K562 (cell line): Measurements from ENCODE around the gene TMTC2. TPM values are rescaled to one million over a fixed set of nuclear protein-coding genes. Genes with fewer than 3 reads are reported as not detected.

Experiments used
- ATAC-seq: fragments of 200-7000 bp; cut with Tn5 transposase; 3 replicates; pipeline ENCODE4 v1.9.1; 2020; ENCODE audit warnings: moderate library complexity
- BruUV-seq: library from RNA; stranded (reverse); fragments of 400-500 nt; replicated peaks from 2 replicates; lab custom pipeline; 2021; lab: Mats Ljungman, UMichigan
- CTCF ChIA-PET: fragments of 300-600 bp; formaldehyde crosslinking; extraction: SDS; loops from one replicate; lab custom pipeline; 2021; ENCODE audit warnings: low intra/inter-chr PET ratio; lab: Yijun Ruan, JAX
- POLR2A ChIA-PET: fragments of 300-600, 350-650 bp; sonication (Branson Sonifier 250); formaldehyde crosslinking; extraction: SDS; loops from one replicate; lab custom pipeline; 2021; ENCODE audit warnings: antibody characterized with exemption, inconsistent platforms; lab: Yijun Ruan, JAX
- DNase-seq, 4 experiments: peaks; one replicate each; pipeline versions ENCODE4 v3.0.0 to v3.0.0-alpha.2; 2011 to 2018; ENCODE audit warnings: low spot score in 3 of 4, mixed read lengths in 3 of 4; ENCODE audit errors: extremely low read depth in 1 of 4
- FAIRE-seq: peaks from 2 replicates; lab custom pipeline; 2011; peaks lifted over from hg19 to GRCh38; lab: Jason Lieb, UNC
- H2AFZ ChIP-seq: 2 replicates; pipeline ENCODE4 v1.6.0; 2011; ENCODE audit warnings: low read depth, low read length, control low read depth, inconsistent platforms
- H3K27ac ChIP-seq: fragments of 200-600 bp; 3 replicates; pipeline ENCODE4 v1.8.0; 2011; ENCODE audit warnings: low read depth, mild to moderate bottlenecking, control low read depth, inconsistent platforms, low read length, moderate library complexity, mixed read lengths; ENCODE audit errors: extremely low read depth
- H3K27me3 ChIP-seq, 2 experiments: fragments of 300-600 bp in 1 of 2; 2 replicates in 1 of 2; 3 replicates in 1 of 2; pipeline versions ENCODE4 v1.6.0 to v1.8.0; 2011; ENCODE audit warnings: inconsistent platforms in 2 of 2, low read length in 2 of 2, mild to moderate bottlenecking in 1 of 2, mixed read lengths in 1 of 2, moderate library complexity in 1 of 2; ENCODE audit not compliant: control insufficient read depth in 2 of 2, insufficient read depth in 2 of 2
- H3K36me3 ChIP-seq: fragments of 300-600 bp; 3 replicates; pipeline ENCODE4 v1.8.0; 2011; ENCODE audit warnings: mild to moderate bottlenecking, low read length, inconsistent platforms; ENCODE audit not compliant: control insufficient read depth, insufficient read depth
- H3K4me1 ChIP-seq, 2 experiments: fragments of 200-600 bp in 1 of 2; replicated peaks in 1 of 2; 2 replicates in 1 of 2; 3 replicates in 1 of 2; pipeline versions ENCODE4 v1.5.1 to v1.8.0; 2011; ENCODE audit warnings: inconsistent platforms in 2 of 2, low read length in 2 of 2, mild to moderate bottlenecking in 1 of 2, mixed read lengths in 1 of 2, moderate library complexity in 1 of 2; ENCODE audit not compliant: control insufficient read depth in 2 of 2, insufficient read depth in 2 of 2
- H3K4me2 ChIP-seq: 2 replicates; pipeline ENCODE4 v1.6.1; 2011; ENCODE audit warnings: low read length, control low read depth, inconsistent platforms, mixed read lengths; ENCODE audit not compliant: insufficient read depth
- H3K4me3 ChIP-seq: fragments of 200-600 bp; sonication (generic), shearing (Covaris generic); 2 replicates; pipeline ENCODE4 v1.5.1; 2016; ENCODE audit warnings: control low read depth, inconsistent platforms
- H3K79me2 ChIP-seq: fragments of 200-600 bp; 3 replicates; pipeline ENCODE4 v1.8.0; 2011; ENCODE audit warnings: low read length, inconsistent platforms; ENCODE audit not compliant: control insufficient read depth, insufficient read depth
- H3K9ac ChIP-seq, 2 experiments: 2 replicates each; pipeline versions ENCODE4 v1.6.0 to v1.6.1; 2011; ENCODE audit warnings: low read depth in 2 of 2, low read length in 2 of 2, control low read depth in 1 of 2, inconsistent platforms in 1 of 2, mild to moderate bottlenecking in 1 of 2, mixed read lengths in 1 of 2; ENCODE audit not compliant: insufficient read depth in 1 of 2
- H3K9me1 ChIP-seq: one replicate; pipeline ENCODE4 v1.6.0; 2011; ENCODE audit warnings: inconsistent platforms, mild to moderate bottlenecking, low read length, moderate library complexity; ENCODE audit not compliant: control insufficient read depth, insufficient read depth
- H3K9me3 ChIP-seq: replicated peaks from 2 replicates; pipeline ENCODE4 v1.5.1; 2011; ENCODE audit warnings: low read depth, low read length, inconsistent platforms; ENCODE audit not compliant: control insufficient read depth, insufficient read depth
- H4K20me1 ChIP-seq: replicated peaks from 2 replicates; pipeline ENCODE4 v1.6.1; 2011; ENCODE audit warnings: low read length, inconsistent platforms, mixed read lengths; ENCODE audit not compliant: control insufficient read depth, insufficient read depth
- ARID1B ChIP-seq: fragments of 450-650 bp; IDR thresholded peaks from 2 replicates; pipeline ENCODE4 v1.6.1; 2016; ENCODE audit warnings: antibody characterized with exemption, mild to moderate bottlenecking, inconsistent platforms
- CC2D1A ChIP-seq: fragments of 450-650 bp; IDR thresholded peaks from 2 replicates; pipeline ENCODE4 v1.6.1; 2017; ENCODE audit warnings: mild to moderate bottlenecking
- CEBPG ChIP-seq, 3 experiments: fragments of 200-800 bp in 1 of 3; sonication (Bioruptor generic) in 1 of 3; sonication (generic) in 1 of 3; formaldehyde crosslinking in 1 of 3; IDR thresholded peaks in 2 of 3; conservative IDR thresholded peaks in 1 of 3; 2 replicates each; pipeline versions ENCODE4 v1.6.1 to v1.8.0; 2016 to 2022; ENCODE audit warnings: missing compliant biosample characterization in 2 of 3, missing genetic modification characterization in 2 of 3, mild to moderate bottlenecking in 1 of 3, missing genetic modification reagents in 1 of 3
- FIP1L1 ChIP-seq: fragments of 200-400 bp; formaldehyde crosslinking; IDR thresholded peaks from 2 replicates; pipeline ENCODE4 v1.6.1; 2018; ENCODE audit warnings: mild to moderate bottlenecking, low read depth, low read length; ENCODE audit not compliant: poor library complexity, severe bottlenecking
- FOSL1 ChIP-seq: fragments of 200-800 bp; sonication (Bioruptor generic); conservative IDR thresholded peaks from 2 replicates; pipeline ENCODE4 v1.6.1; 2016; ENCODE audit warnings: missing genetic modification characterization, missing compliant biosample characterization
- HDAC6 ChIP-seq: IDR thresholded peaks from 2 replicates; pipeline ENCODE4 v1.6.1; 2012; ENCODE audit warnings: low read depth, mild to moderate bottlenecking, control low read depth, inconsistent platforms, low read length, moderate library complexity
- HDAC8 ChIP-seq: fragments of 450-650 bp; IDR thresholded peaks from 2 replicates; pipeline ENCODE4 v1.6.1; 2016; ENCODE audit warnings: mild to moderate bottlenecking, missing genetic modification characterization, moderate library complexity, missing compliant biosample characterization
- LARP7 ChIP-seq: fragments of 450-650 bp; IDR thresholded peaks from 2 replicates; pipeline ENCODE4 v1.6.1; 2016
- PRDM10 ChIP-seq: fragments of 450-650 bp; IDR thresholded peaks from 2 replicates; pipeline ENCODE4 v1.6.1; 2018; ENCODE audit not compliant: partially characterized antibody
- SMAD3 ChIP-seq: fragments of 450-650 bp; formaldehyde crosslinking; conservative IDR thresholded peaks from 2 replicates; pipeline ENCODE4 v1.4.0; 2020; ENCODE audit warnings: mild to moderate bottlenecking
- SRSF7 ChIP-seq: fragments of 200-400 bp; formaldehyde crosslinking; optimal IDR thresholded peaks from 2 replicates; pipeline ENCODE3; 2017; ENCODE audit warnings: mild to moderate bottlenecking, low read depth, low read length
- TCFL5 ChIP-seq: fragments of 250-450 bp; sonication (Bioruptor Pico); conservative IDR thresholded peaks from 2 replicates; pipeline ENCODE4 v1.6.1; 2021; ENCODE audit warnings: mild to moderate bottlenecking, moderate library complexity, matching md5 sums
- ZNF124 ChIP-seq: sonication (generic); formaldehyde crosslinking; IDR thresholded peaks from 2 replicates; pipeline ENCODE4 v1.8.1; 2022; ENCODE audit warnings: missing genetic modification reagents
- ZNF780A ChIP-seq: fragments of 250-450 bp; sonication (Bioruptor Pico); IDR thresholded peaks from 2 replicates; pipeline ENCODE4 v1.5.0; 2021; ENCODE audit warnings: mild to moderate bottlenecking
- WGBS: fragments of 100-300 bp; shearing (Covaris generic); methylation state at CpG from one replicate; pipeline ENCODE4 v1.1.6; 2016; ENCODE audit warnings: low coverage, mixed read lengths; ENCODE audit not compliant: insufficient coverage; ENCODE audit errors: missing lambda C conversion rate; 5-methylcytosine and 5-hydroxymethylcytosine counted together
- in situ Hi-C: fragments of 300-500 bp; cut with MboI; formaldehyde crosslinking; loops from 4 replicates; pipeline ENCODE4 v1.15.0; 2018; ENCODE audit warnings: inconsistent platforms, mixed read lengths
- intact Hi-C: fragments of 100-400 bp; cut with micrococcal nuclease; formaldehyde crosslinking; loops from 2 replicates; pipeline ENCODE4 v1.14.2; 2022
- polyA plus RNA-seq, 8 experiments: library from polyadenylated mRNA; depleted of rRNA in 4 of 8; stranded (reverse) in 5 of 8; unstranded in 3 of 8; fragments of >200 nt; fragmentation: Nextera tagmentation in 2 of 8; fragmentation: Illumina TruSeq in 1 of 8; extraction: Ambion mirVana in 2 of 8; extraction: Trizol in 1 of 8; gene quantifications; 2 replicates each; pipeline versions ENCODE4 v1.2.1 to v1.2.3, GENCODE V29; 2011 to 2014; ENCODE audit warnings: inconsistent platforms in 1 of 8, missing spikeins in 1 of 8
- total RNA-seq, 7 experiments: library from RNA; depleted of rRNA in 6 of 7; stranded (reverse); fragments of >200 nt in 6 of 7; fragmentation: Illumina TruSeq in 2 of 7; extraction: Trizol in 2 of 7; gene quantifications; 2 replicates each; pipeline versions ENCODE4 v1.2.1 to v1.2.3, GENCODE V29; 2011 to 2021; ENCODE audit warnings: low replicate concordance in 1 of 7

Gene TMTC2
- total and polyA plus RNA-seq, 9 of the 15 experiments (the other 6 are each of a cell fraction or from before 2014, with no cell fraction given), result 0.29 to 1.1 (median 0.55) TPM

GRCh38 chr12:82973592-82973991, 286.9 kb downstream of the TMTC2 start:
- Histone ChIP-seq H3K79me2 (no peaks in the 10 kb centered on the region), H3K36me3 (no peaks in the 10 kb centered on the region), H3K4me3 (no peak overlapping the region), H2AFZ (no peak overlapping the region), H3K27me3 (no peaks in the 10 kb centered on the region), H3K9me1 (no peaks in the 10 kb centered on the region), H3K9ac (no peak overlapping the region), H3K4me1 (no peaks in the 10 kb centered on the region), H4K20me1 (no peaks in the 10 kb centered on the region), H3K9me3 (no peaks in the 10 kb centered on the region), H3K4me2 (no peak overlapping the region), H3K27ac (no peak overlapping the region)
- POLR2A ChIA-PET, result no interaction called here
- WGBS, result 12% methylated on average over 3 of the region's 3 CpGs
- no TSS peak for BruUV-seq
- no peak for ATAC-seq
- no peak for DNase-seq
- intact Hi-C loops, result no loop called here
- in situ Hi-C loops, result no loop called here
- CTCF ChIA-PET, result no interaction called here
- FAIRE-seq, result no peak
- no peak for TF ChIP-seq SRSF7
- TF ChIP-seq HDAC8 (tag), result no peak
- TF ChIP-seq TCFL5 (CRISPR knock-in tag), result no peak
- TF ChIP-seq LARP7, result no peak
- no peak for TF ChIP-seq HDAC6
- no peak for TF ChIP-seq CC2D1A
- no peak for TF ChIP-seq PRDM10
- TF ChIP-seq SMAD3 (CRISPR knock-in tag), result no peak
- no peak for TF ChIP-seq ZNF124 (CRISPR knock-in tag)
- no peak for TF ChIP-seq ARID1B
- TF ChIP-seq FIP1L1, result no peak
- no peak for TF ChIP-seq FOSL1 (tag)
- no peak for TF ChIP-seq ZNF780A (CRISPR knock-in tag)
- no peak for TF ChIP-seq CEBPG (CRISPR knock-in tag; IDR thresholded peaks at IDR 0.05)
- no peak for TF ChIP-seq CEBPG (tag; conservative IDR thresholded peaks at IDR 0.05 in 1 of 2, IDR thresholded peaks at IDR 0.05 in 1 of 2)
